HEK293 (cell line): ENCODE results near the gene TRABD.
A peak's percentile ranks its signal among the peaks of the same experiment; 100 is the strongest.

Experiments
- CTCF ChIP-seq: fragments of 450-650 bp; formaldehyde crosslinking; IDR thresholded peaks from 2 replicates; pipeline ENCODE4 v1.5.1; 2016; ENCODE audit warnings: missing biosample characterization, missing genetic modification characterization
- GLI2 ChIP-seq: fragments of 450-650 bp; formaldehyde crosslinking; IDR thresholded peaks from 2 replicates; pipeline ENCODE4; 2017; ENCODE audit warnings: missing biosample characterization, missing genetic modification characterization, low read depth, borderline replicate concordance
- MEIS1 ChIP-seq: sonication (generic); formaldehyde crosslinking; IDR thresholded peaks from 2 replicates; pipeline ENCODE4 v1.8.1; 2022; ENCODE audit warnings: missing genetic modification reagents, mild to moderate bottlenecking, borderline replicate concordance
- OVOL3 ChIP-seq: fragments of 450-650 bp; formaldehyde crosslinking; IDR thresholded peaks from 2 replicates; pipeline ENCODE4 v1.5.1; 2016; ENCODE audit warnings: missing biosample characterization, missing genetic modification characterization
- REPIN1 ChIP-seq: fragments of 450-650 bp; formaldehyde crosslinking; IDR thresholded peaks from 2 replicates; pipeline ENCODE4 v1.5.1; 2017; ENCODE audit warnings: missing biosample characterization, missing genetic modification characterization, low read depth
- SALL2 ChIP-seq: fragments of 450-650 bp; formaldehyde crosslinking; IDR thresholded peaks from 2 replicates; pipeline ENCODE4 v1.5.0; 2017; ENCODE audit warnings: missing biosample characterization, mild to moderate bottlenecking, missing genetic modification characterization, borderline replicate concordance
- SCRT1 ChIP-seq: fragments of 450-650 bp; formaldehyde crosslinking; IDR thresholded peaks from 2 replicates; pipeline ENCODE4 v1.5.1; 2016; ENCODE audit warnings: missing biosample characterization, missing genetic modification characterization, borderline replicate concordance
- SP2 ChIP-seq: fragments of 450-650 bp; formaldehyde crosslinking; IDR thresholded peaks from 2 replicates; pipeline ENCODE4 v1.5.1; 2016; ENCODE audit warnings: missing biosample characterization, missing genetic modification characterization
- TCF7L2 ChIP-seq: IDR thresholded peaks from 2 replicates; pipeline ENCODE4 v1.6.1; 2011; ENCODE audit warnings: low read depth, mild to moderate bottlenecking, inconsistent platforms, low read length, moderate library complexity, borderline replicate concordance
- ZBTB17 ChIP-seq: fragments of 450-650 bp; formaldehyde crosslinking; IDR thresholded peaks from 2 replicates; pipeline ENCODE4 v1.5.1; 2016; ENCODE audit warnings: missing biosample characterization, missing genetic modification characterization
- ZBTB26 ChIP-seq: fragments of 450-650 bp; formaldehyde crosslinking; optimal IDR thresholded peaks from 2 replicates; pipeline ENCODE3; 2016; ENCODE audit warnings: missing biosample characterization, mild to moderate bottlenecking, missing genetic modification characterization
- ZBTB49 ChIP-seq: fragments of 450-650 bp; formaldehyde crosslinking; IDR thresholded peaks from 2 replicates; pipeline ENCODE4 v1.5.1; 2016; ENCODE audit warnings: missing biosample characterization, missing genetic modification characterization, low read depth
- ZFP3 ChIP-seq: fragments of 450-650 bp; formaldehyde crosslinking; IDR thresholded peaks from 2 replicates; pipeline ENCODE4 v1.5.1; 2016; ENCODE audit warnings: low read depth, missing biosample characterization, missing genetic modification characterization
- ZNF114 ChIP-seq: fragments of 450-650 bp; formaldehyde crosslinking; IDR thresholded peaks from 2 replicates; pipeline ENCODE4 v1.5.0; 2017; ENCODE audit warnings: missing biosample characterization, missing genetic modification characterization
- ZNF146 ChIP-seq: fragments of 450-650 bp; formaldehyde crosslinking; IDR thresholded peaks from 2 replicates; pipeline ENCODE4 v1.5.1; 2016; ENCODE audit warnings: missing biosample characterization, missing genetic modification characterization
- ZNF169 ChIP-seq: fragments of 450-650 bp; formaldehyde crosslinking; IDR thresholded peaks from 2 replicates; pipeline ENCODE4 v1.5.1; 2016; ENCODE audit warnings: missing biosample characterization, missing genetic modification characterization
- ZNF184 ChIP-seq: fragments of 450-650 bp; IDR thresholded peaks from 2 replicates; pipeline ENCODE4 v1.5.1; 2018; ENCODE audit warnings: missing biosample characterization, mild to moderate bottlenecking, missing genetic modification characterization
- ZNF202 ChIP-seq: fragments of 450-650 bp; formaldehyde crosslinking; IDR thresholded peaks from 2 replicates; pipeline ENCODE4 v1.5.1; 2016; ENCODE audit warnings: missing biosample characterization, missing genetic modification characterization, borderline replicate concordance
- ZNF23 ChIP-seq: fragments of 450-650 bp; formaldehyde crosslinking; IDR thresholded peaks from 2 replicates; pipeline ENCODE4 v1.5.1; 2016; ENCODE audit warnings: missing biosample characterization, missing genetic modification characterization, borderline replicate concordance
- ZNF24 ChIP-seq: fragments of 450-650 bp; formaldehyde crosslinking; IDR thresholded peaks from 2 replicates; pipeline ENCODE4 v1.5.1; 2016; ENCODE audit warnings: missing biosample characterization, missing genetic modification characterization
- ZNF354C ChIP-seq: fragments of 450-650 bp; formaldehyde crosslinking; IDR thresholded peaks from 2 replicates; pipeline ENCODE4 v1.5.1; 2016; ENCODE audit warnings: missing biosample characterization, missing genetic modification characterization, low read depth, borderline replicate concordance
- ZNF366 ChIP-seq: fragments of 450-650 bp; formaldehyde crosslinking; conservative IDR thresholded peaks from 2 replicates; pipeline ENCODE4 v1.5.1; 2016; ENCODE audit warnings: missing biosample characterization, missing genetic modification characterization
- ZNF398 ChIP-seq: fragments of 450-650 bp; formaldehyde crosslinking; IDR thresholded peaks from 2 replicates; pipeline ENCODE4 v1.5.1; 2017; ENCODE audit warnings: missing biosample characterization, missing genetic modification characterization
- ZNF549 ChIP-seq: fragments of 450-650 bp; IDR thresholded peaks from 2 replicates; pipeline ENCODE4 v1.5.1; 2018; ENCODE audit warnings: missing biosample characterization, missing genetic modification characterization, mild to moderate bottlenecking, inconsistent platforms, moderate library complexity
- ZNF560 ChIP-seq: fragments of 450-650 bp; formaldehyde crosslinking; IDR thresholded peaks from 2 replicates; pipeline ENCODE4 v1.5.1; 2017; ENCODE audit warnings: missing biosample characterization, missing genetic modification characterization, borderline replicate concordance
- ZNF645 ChIP-seq: fragments of 450-650 bp; formaldehyde crosslinking; IDR thresholded peaks from 2 replicates; pipeline ENCODE4; 2016; ENCODE audit warnings: missing biosample characterization, missing genetic modification characterization
- ZNF664 ChIP-seq: fragments of 450-650 bp; formaldehyde crosslinking; IDR thresholded peaks from 2 replicates; pipeline ENCODE4 v1.5.1; 2016; ENCODE audit warnings: missing biosample characterization, missing genetic modification characterization
- ZNF785 ChIP-seq: fragments of 450-650 bp; formaldehyde crosslinking; IDR thresholded peaks from 2 replicates; pipeline ENCODE4 v1.5.1; 2016; ENCODE audit warnings: missing biosample characterization, missing genetic modification characterization
- ZNF830 ChIP-seq: fragments of 450-650 bp; IDR thresholded peaks from 2 replicates; pipeline ENCODE4 v1.5.0; 2018; ENCODE audit warnings: missing biosample characterization, missing genetic modification characterization, low read depth, mild to moderate bottlenecking, moderate library complexity
- ZSCAN5A ChIP-seq: fragments of 450-650 bp; formaldehyde crosslinking; IDR thresholded peaks from 2 replicates; pipeline ENCODE4 v1.5.1; 2016; ENCODE audit warnings: missing biosample characterization, missing genetic modification characterization

Gene TRABD

GRCh38 chr22:50244420-50245213 is 58.9 kb downstream of the TRABD start, which contains the start of gene TUBGCP6 (continued):
- TF ChIP-seq ZNF398: no peak
- TF ChIP-seq ZNF560 (tag by site-specific recombination): no peak
- TF ChIP-seq ZNF785: peak; percentile 86; the same call in 1 of the 2 replicates
- no peak for TF ChIP-seq MEIS1 (CRISPR knock-in tag)
- TF ChIP-seq ZNF830 (tag by site-specific recombination): no peak
- TF ChIP-seq ZFP3 (tag by site-specific recombination): no peak
- TF ChIP-seq ZNF146: no peak
- no peak for TF ChIP-seq ZNF354C
- TF ChIP-seq OVOL3 (tag by site-specific recombination): no peak
- TF ChIP-seq ZNF114 (tag by site-specific recombination): no peak
- TF ChIP-seq GLI2 (tag by site-specific recombination): no peak
- TF ChIP-seq ZNF202 (tag by site-specific recombination): no peak
- peak; percentile 92 for TF ChIP-seq SP2 (tag by site-specific recombination)
- no peak for TF ChIP-seq ZNF23 (tag by site-specific recombination)
- no peak for TF ChIP-seq ZNF645
- no peak for TF ChIP-seq ZNF366 (tag by site-specific recombination)
- peak; percentile 78; the same call in 1 of the 2 replicates for TF ChIP-seq CTCF (tag by site-specific recombination)
- TF ChIP-seq ZBTB49 (tag by site-specific recombination): no peak
- TF ChIP-seq ZNF184 (tag by site-specific recombination): no peak
- TF ChIP-seq ZNF549 (tag by site-specific recombination): no peak
- TF ChIP-seq ZBTB26 (tag by site-specific recombination): peak; percentile 94
- no peak for TF ChIP-seq ZNF664
- TF ChIP-seq ZNF169 (tag by site-specific recombination): no peak
- TF ChIP-seq SCRT1 (tag by site-specific recombination): no peak
- TF ChIP-seq ZBTB17: peak; percentile 75
- no peak for TF ChIP-seq ZSCAN5A (tag by site-specific recombination)
- TF ChIP-seq REPIN1 (tag by site-specific recombination): no peak
- TF ChIP-seq SALL2 (tag by site-specific recombination): no peak
- TF ChIP-seq ZNF24: no peak
- TF ChIP-seq TCF7L2: no peak
